RWPE1 (cell line): Measurements from ENCODE around the gene DNASE2.

ENCODE experiments used
- CTCF ChIA-PET: fragments of 350-600 bp; sonication (Branson Sonifier 250); formaldehyde crosslinking; extraction: SDS; loops from one replicate; lab custom pipeline; 2021; lab: Yijun Ruan, JAX
- POLR2A ChIA-PET: fragments of 400-600 bp; formaldehyde crosslinking; extraction: SDS; loops from one replicate; lab custom pipeline; 2020; ENCODE audit warnings: antibody characterized with exemption; ENCODE audit not compliant: low non-redundant PET; lab: Yijun Ruan, JAX
- DNase-seq: peaks from one replicate; pipeline ENCODE4 v3.0.0; 2012; ENCODE audit warnings: low spot score
- H3K27ac ChIP-seq: fragments of 450-650 bp; 2 replicates; pipeline ENCODE4 v1.5.1; 2017
- CTCF ChIP-seq: fragments of 450-650 bp; conservative IDR thresholded peaks from 2 replicates; pipeline ENCODE4 v1.5.1; 2017; ENCODE audit warnings: low read depth, mild to moderate bottlenecking

The DNASE2 gene

GRCh38 chr19:12834976-12835757 is 46.1 kb downstream of the DNASE2 start:
- ChIA-PET POLR2A (no interaction called here), CTCF (no interaction called here)
- no peak for DNase-seq

GRCh38 chr19:12834566-12834943 is 46.7 kb downstream of the DNASE2 start, which contains the start of gene RTBDN:
RTBDN (minus strand) TSS chr19:12834579; CDS start chr19:12829979, 4,600 bp downstream.
- CTCF ChIA-PET: interaction anchor here (0.8 to 1.1 kb wide), 2 partner anchors 56 to 237 kb away, joined by 3 to 5 read pairs; no protein-coding TSS in a partner anchor
- POLR2A ChIA-PET: no interaction called here
- no peak for TF ChIP-seq CTCF
- H3K27ac ChIP-seq: no peak within 1 kb of the TSS
- no peak for DNase-seq

More at GRCh38 chr19:12834976-12835757, 46.1 kb downstream of the DNASE2 start:
- no peak overlapping the region for H3K27ac ChIP-seq
- no peak for TF ChIP-seq CTCF

GRCh38 chr19:12833738-12834565 is 47.3 kb downstream of the DNASE2 start:
- peak; percentile 50 for DNase-seq
- H3K27ac ChIP-seq: no peak overlapping the region
- no peak for TF ChIP-seq CTCF
- ChIA-PET CTCF (interaction anchor here (0.8 to 1.1 kb wide), 2 partner anchors 55 to 238 kb away, joined by 3 to 5 read pairs; no protein-coding TSS in a partner anchor), POLR2A (no interaction called here)

GRCh38 chr19:12833418-12833737 is 47.9 kb downstream of the DNASE2 start:
- no peak overlapping the region for H3K27ac ChIP-seq
- TF ChIP-seq CTCF: no peak
- ChIA-PET CTCF (interaction anchor here (1.1 kb wide), 1 partner anchor 55 kb away, joined by 3 read pairs; no protein-coding TSS in a partner anchor), POLR2A (no interaction called here)
- DNase-seq: no peak

- POLR2A ChIA-PET: no interaction called here
- DNase-seq: no peak
- peak overlapping the region; percentile 48 for H3K27ac ChIP-seq
- no peak for TF ChIP-seq CTCF
- CTCF ChIA-PET: interaction anchor here (0.6 kb wide), 1 partner anchor 20 kb away, joined by 6 read pairs; no protein-coding TSS in a partner anchor
Measured at GRCh38 chr19:12828494-12828893, 52.8 kb downstream of the DNASE2 start.

- ChIA-PET CTCF (interaction anchor here (0.5 to 1.7 kb wide), 3 partner anchors 8 to 31 kb away, joined by 3 to 8 read pairs (median 6); no protein-coding TSS in a partner anchor), POLR2A (no interaction called here)
Measured at GRCh38 chr19:12825254-12826131, 55.8 kb downstream of the DNASE2 start.

More at GRCh38 chr19:12825254-12826131, 55.8 kb downstream of the DNASE2 start:
- DNase-seq: no peak
- no peak overlapping the region for H3K27ac ChIP-seq
- peak; percentile 29; the same call in 1 of the 2 replicates for TF ChIP-seq CTCF
